ENCODE results near the gene FAM117B.

DNA sequence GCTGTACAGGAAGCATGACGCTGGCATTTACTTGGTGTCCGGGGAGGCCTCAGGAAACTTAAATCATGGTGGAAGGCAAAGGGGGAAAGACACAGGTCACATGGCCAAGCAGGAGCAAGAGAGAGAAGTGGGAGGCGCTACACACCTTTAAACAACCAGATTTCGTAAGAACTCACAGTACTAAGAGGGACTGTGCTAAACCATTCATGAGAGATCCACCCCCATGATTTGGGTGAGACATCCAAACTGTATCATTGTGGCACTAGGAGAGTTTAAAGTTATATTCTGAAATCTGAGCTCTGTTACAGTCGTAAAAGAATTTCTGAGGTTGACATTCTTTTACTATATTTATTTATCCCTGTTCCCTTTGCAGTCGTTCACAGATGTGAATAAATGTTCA lies 120.2 kb downstream of the FAM117B start:
- TF ChIP-seq YY1 (IDR thresholded peaks at IDR 0.05; ENCODE audit: insufficient read depth, insufficient read length) = no peak
- no peak for TF ChIP-seq ZNF274 (IDR thresholded peaks at IDR 0.05; ENCODE audit: low read depth, low read length)
- no peak for TF ChIP-seq SUZ12 (IDR thresholded peaks at IDR 0.05; ENCODE audit: extremely low read depth, insufficient read depth, insufficient read length)

All from NT2/D1 (cell line).